Measurements from ENCODE around the gene FNDC4.

Gene FNDC4

GRCh38 chr2:27489118-27489497 is 5.9 kb downstream of the FNDC4 start:
- Mint-ChIP-seq H3K4me3 (peak overlapping the region; percentile 83), H3K27ac (ENCODE audit: low read depth) (peak overlapping the region; percentile 90)

DNA sequence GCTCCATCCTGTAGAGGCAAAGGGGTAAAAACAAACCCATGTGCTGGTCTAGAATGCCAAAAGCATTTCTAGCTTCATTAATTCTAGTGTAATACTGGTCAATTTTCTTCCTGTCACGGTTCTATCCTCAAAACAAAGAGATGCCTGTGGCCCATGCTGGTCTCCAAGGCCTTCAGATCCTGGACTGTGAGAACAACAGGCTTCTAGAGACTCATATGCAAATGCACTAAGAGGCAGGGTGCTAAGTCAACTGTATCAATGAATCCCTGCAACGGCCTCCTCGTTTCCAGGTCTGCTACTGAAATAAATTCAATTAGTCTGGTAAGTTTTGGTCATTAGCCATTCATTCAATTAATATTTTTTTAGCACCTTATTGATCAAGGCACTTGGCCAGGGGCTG is 9.5 kb downstream of the FNDC4 start:
- peak overlapping the region; percentile 62 for H3K27ac Mint-ChIP-seq (ENCODE audit: low read depth)
- H3K4me3 Mint-ChIP-seq: no peak overlapping the region
- DNase-seq (ENCODE audit: low spot score in 2 of 2) (no peak), ATAC-seq (replicated peaks; ENCODE audit: extremely low read depth, poor library complexity, severe bottlenecking) (no peak)
- H3K9me3 Mint-ChIP-seq: no peaks in the 10 kb centered on the region
- H3K36me3 Mint-ChIP-seq (ENCODE audit: insufficient read depth): peaks cover 23% of the 10 kb centered on the region
- peaks cover 14% of the 10 kb centered on the region for H3K4me1 Mint-ChIP-seq
- no peaks in the 10 kb centered on the region for H3K27me3 Mint-ChIP-seq

More at GRCh38 chr2:27489118-27489497, 5.9 kb downstream of the FNDC4 start:
- H3K36me3 Mint-ChIP-seq (ENCODE audit: insufficient read depth): peaks cover 9% of the 10 kb centered on the region
- ATAC-seq (replicated peaks; ENCODE audit: extremely low read depth, poor library complexity, severe bottlenecking): peak; percentile 12
- no peak for DNase-seq (ENCODE audit: low spot score in 2 of 2)
- H3K4me1 Mint-ChIP-seq: peaks cover 14% of the 10 kb centered on the region
- no peaks in the 10 kb centered on the region for H3K9me3 Mint-ChIP-seq
- peaks cover 14% of the 10 kb centered on the region for H3K27me3 Mint-ChIP-seq

GRCh38 chr2:27471961-27472360 is 23.0 kb downstream of the FNDC4 start:
- H3K27ac Mint-ChIP-seq (ENCODE audit: low read depth): no peak overlapping the region
- H3K36me3 Mint-ChIP-seq (ENCODE audit: insufficient read depth): peaks cover 14% of the 10 kb centered on the region
- ATAC-seq (replicated peaks; ENCODE audit: extremely low read depth, poor library complexity, severe bottlenecking) (no peak), DNase-seq (ENCODE audit: low spot score in 2 of 2) (no peak)
- no peak overlapping the region for H3K4me3 Mint-ChIP-seq
- H3K9me3 Mint-ChIP-seq: no peaks in the 10 kb centered on the region
- no peaks in the 10 kb centered on the region for H3K4me1 Mint-ChIP-seq
- no peaks in the 10 kb centered on the region for H3K27me3 Mint-ChIP-seq

DNA sequence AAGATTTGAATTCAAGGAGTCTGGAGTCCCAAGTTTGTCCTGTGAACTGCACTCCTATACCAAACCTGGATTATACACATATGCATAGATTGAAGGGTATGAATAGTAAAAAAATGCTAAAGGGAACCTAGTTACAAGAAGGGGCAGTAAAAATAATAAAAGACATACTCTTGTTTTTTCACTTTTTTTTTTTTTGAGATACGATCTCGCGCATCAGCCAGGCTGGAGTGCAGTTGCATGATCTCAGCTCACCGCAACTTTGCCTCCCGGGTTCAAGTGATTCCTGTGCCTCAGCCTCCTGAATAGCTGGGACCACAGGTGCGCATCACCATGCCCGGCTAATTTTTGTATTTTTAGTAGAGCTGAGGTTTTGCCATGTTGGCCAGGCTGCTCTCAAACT is 30.6 kb downstream of the FNDC4 start:
- Mint-ChIP-seq H3K4me1 (no peaks in the 10 kb centered on the region), H3K27me3 (no peaks in the 10 kb centered on the region), H3K27ac (ENCODE audit: low read depth) (no peak overlapping the region), H3K36me3 (ENCODE audit: insufficient read depth) (peaks cover 3% of the 10 kb centered on the region), H3K9me3 (no peaks in the 10 kb centered on the region), H3K4me3 (no peak overlapping the region)
- no peak for ATAC-seq (replicated peaks; ENCODE audit: extremely low read depth, poor library complexity, severe bottlenecking)
- no peak for DNase-seq (ENCODE audit: low spot score in 2 of 2)

- no peaks in the 10 kb centered on the region for H3K9me3 Mint-ChIP-seq
- peaks cover 8% of the 10 kb centered on the region for H3K36me3 Mint-ChIP-seq (ENCODE audit: insufficient read depth)
- no peaks in the 10 kb centered on the region for H3K27me3 Mint-ChIP-seq
- no peak overlapping the region for H3K27ac Mint-ChIP-seq (ENCODE audit: low read depth)
- ATAC-seq (replicated peaks; ENCODE audit: extremely low read depth, poor library complexity, severe bottlenecking): no peak
- H3K4me1 Mint-ChIP-seq: no peaks in the 10 kb centered on the region
- no peak for DNase-seq (ENCODE audit: low spot score in 2 of 2)
- no peak overlapping the region for H3K4me3 Mint-ChIP-seq
Measured at GRCh38 chr2:27461118-27461517, 33.9 kb downstream of the FNDC4 start.

- Mint-ChIP-seq H3K4me1 (no peaks in the 10 kb centered on the region), H3K27me3 (no peaks in the 10 kb centered on the region), H3K27ac (ENCODE audit: low read depth) (no peak overlapping the region), H3K36me3 (ENCODE audit: insufficient read depth) (peaks cover 9% of the 10 kb centered on the region), H3K4me3 (no peak overlapping the region), H3K9me3 (no peaks in the 10 kb centered on the region)
- DNase-seq (ENCODE audit: low spot score in 2 of 2): no peak
- ATAC-seq (replicated peaks; ENCODE audit: extremely low read depth, poor library complexity, severe bottlenecking): no peak
Measured at GRCh38 chr2:27453968-27454367, 41.0 kb downstream of the FNDC4 start.

- DNase-seq (ENCODE audit: low spot score in 2 of 2) (no peak), ATAC-seq (replicated peaks; ENCODE audit: extremely low read depth, poor library complexity, severe bottlenecking) (no peak)
- H3K9me3 Mint-ChIP-seq: no peaks in the 10 kb centered on the region
- peaks cover 9% of the 10 kb centered on the region for H3K36me3 Mint-ChIP-seq (ENCODE audit: insufficient read depth)
- H3K4me3 Mint-ChIP-seq: no peak overlapping the region
- H3K27me3 Mint-ChIP-seq: no peaks in the 10 kb centered on the region
- no peaks in the 10 kb centered on the region for H3K4me1 Mint-ChIP-seq
- H3K27ac Mint-ChIP-seq (ENCODE audit: low read depth): no peak overlapping the region
Measured at GRCh38 chr2:27451095-27451494, 43.9 kb downstream of the FNDC4 start.

- no peaks in the 10 kb centered on the region for H3K27me3 Mint-ChIP-seq
- no peaks in the 10 kb centered on the region for H3K9me3 Mint-ChIP-seq
- no peak overlapping the region for H3K4me3 Mint-ChIP-seq
- no peaks in the 10 kb centered on the region for H3K4me1 Mint-ChIP-seq
- no peak for ATAC-seq (replicated peaks; ENCODE audit: extremely low read depth, poor library complexity, severe bottlenecking)
- H3K27ac Mint-ChIP-seq (ENCODE audit: low read depth): peak overlapping the region; percentile 67
- H3K36me3 Mint-ChIP-seq (ENCODE audit: insufficient read depth): peaks cover 9% of the 10 kb centered on the region
- no peak for DNase-seq (ENCODE audit: low spot score in 2 of 2)
Measured at GRCh38 chr2:27448381-27448780, 46.6 kb downstream of the FNDC4 start.

DNA sequence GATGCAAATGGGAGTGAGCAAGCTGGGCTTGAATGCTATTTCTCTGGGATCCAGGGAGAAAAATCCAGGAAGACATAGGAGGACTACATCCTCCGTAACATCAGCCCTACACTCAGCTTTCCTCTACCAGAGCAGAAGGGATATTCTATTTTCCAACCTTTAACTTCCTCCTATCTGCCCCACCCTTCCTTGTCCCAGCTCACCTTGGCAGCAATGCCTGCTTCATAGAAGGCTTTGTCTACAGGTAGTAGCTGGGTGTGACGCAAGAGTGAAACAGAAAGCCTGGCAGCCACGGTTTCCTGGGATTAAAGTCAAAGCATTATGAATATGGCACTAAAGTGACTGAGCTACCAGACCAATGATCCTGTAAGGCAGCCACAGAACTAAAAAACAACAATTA is 48.9 kb downstream of the FNDC4 start:
- no peak overlapping the region for H3K27ac Mint-ChIP-seq (ENCODE audit: low read depth)
- H3K9me3 Mint-ChIP-seq: no peaks in the 10 kb centered on the region
- DNase-seq (ENCODE audit: low spot score in 2 of 2) (no peak), ATAC-seq (replicated peaks; ENCODE audit: extremely low read depth, poor library complexity, severe bottlenecking) (no peak)
- H3K36me3 Mint-ChIP-seq (ENCODE audit: insufficient read depth): peaks cover 19% of the 10 kb centered on the region
- H3K4me1 Mint-ChIP-seq: no peaks in the 10 kb centered on the region
- no peaks in the 10 kb centered on the region for H3K27me3 Mint-ChIP-seq
- no peak overlapping the region for H3K4me3 Mint-ChIP-seq

DNA sequence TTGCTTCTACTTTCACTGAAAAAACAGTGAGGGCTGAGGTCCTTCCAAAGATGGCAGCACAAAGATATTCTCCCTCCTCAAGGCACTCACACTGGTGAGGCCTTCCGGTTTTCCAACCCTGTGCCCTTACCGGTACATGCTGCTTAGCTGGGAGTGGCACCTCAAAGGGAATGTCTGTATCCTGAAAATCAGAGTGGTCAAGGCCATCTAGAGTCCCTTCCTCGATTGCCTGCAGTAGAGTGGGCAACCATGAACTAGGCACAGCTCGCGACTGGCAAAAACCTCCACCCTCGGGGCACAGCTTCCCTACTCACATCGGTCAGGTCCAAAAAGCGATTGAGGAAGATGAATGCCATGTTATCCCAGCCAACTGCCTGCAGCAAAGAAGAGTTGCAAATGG is 49.4 kb downstream of the FNDC4 start:
- Mint-ChIP-seq H3K4me1 (no peaks in the 10 kb centered on the region), H3K36me3 (ENCODE audit: insufficient read depth) (peaks cover 23% of the 10 kb centered on the region), H3K9me3 (no peaks in the 10 kb centered on the region), H3K4me3 (no peak overlapping the region), H3K27me3 (no peaks in the 10 kb centered on the region), H3K27ac (ENCODE audit: low read depth) (no peak overlapping the region)
- ATAC-seq (replicated peaks; ENCODE audit: extremely low read depth, poor library complexity, severe bottlenecking) (no peak), DNase-seq (ENCODE audit: low spot score in 2 of 2) (no peak)

GRCh38 chr2:27445155-27445554 is 49.8 kb downstream of the FNDC4 start:
- H3K27me3 Mint-ChIP-seq: no peaks in the 10 kb centered on the region
- H3K4me1 Mint-ChIP-seq: no peaks in the 10 kb centered on the region
- no peak overlapping the region for H3K27ac Mint-ChIP-seq (ENCODE audit: low read depth)
- ATAC-seq (replicated peaks; ENCODE audit: extremely low read depth, poor library complexity, severe bottlenecking): no peak
- no peak overlapping the region for H3K4me3 Mint-ChIP-seq
- no peaks in the 10 kb centered on the region for H3K9me3 Mint-ChIP-seq
- peaks cover 28% of the 10 kb centered on the region for H3K36me3 Mint-ChIP-seq (ENCODE audit: insufficient read depth)
- no peak for DNase-seq (ENCODE audit: low spot score in 2 of 2)

DNA sequence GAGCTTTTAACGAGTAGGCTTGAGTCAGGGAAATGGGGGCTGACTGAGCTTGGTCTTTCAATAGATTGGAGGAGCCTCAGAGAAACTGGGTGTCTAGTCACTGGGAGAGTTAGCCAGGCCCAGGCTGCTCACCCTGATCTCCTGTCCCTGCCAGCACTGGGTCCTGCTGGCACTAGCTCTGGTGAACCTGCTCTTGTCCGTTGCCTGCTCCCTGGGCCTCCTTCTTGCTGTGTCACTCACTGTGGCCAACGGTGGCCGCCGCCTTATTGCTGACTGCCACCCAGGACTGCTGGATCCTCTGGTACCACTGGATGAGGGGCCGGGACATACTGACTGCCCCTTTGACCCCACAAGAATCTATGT is 52.1 kb downstream of the FNDC4 start:
- Mint-ChIP-seq H3K4me3 (no peak overlapping the region), H3K27me3 (no peaks in the 10 kb centered on the region), H3K9me3 (no peaks in the 10 kb centered on the region), H3K4me1 (no peaks in the 10 kb centered on the region), H3K36me3 (ENCODE audit: insufficient read depth) (peaks cover 47% of the 10 kb centered on the region), H3K27ac (ENCODE audit: low read depth) (peak overlapping the region; percentile 76)
- ATAC-seq (replicated peaks; ENCODE audit: extremely low read depth, poor library complexity, severe bottlenecking) (no peak), DNase-seq (ENCODE audit: low spot score in 2 of 2) (no peak)

- no peak for DNase-seq (ENCODE audit: low spot score in 2 of 2)
Measured at GRCh38 chr2:27441958-27442919, 52.8 kb downstream of the FNDC4 start, which contains the start of gene KRTCAP3. Gene KRTCAP3 (plus strand): TSS chr2:27442381. CDS start chr2:27442413, 32 bp downstream.

More at GRCh38 chr2:27441958-27442919, 52.8 kb downstream of the FNDC4 start, which contains the start of gene KRTCAP3:
- no peaks in the 10 kb centered on the region for H3K4me1 Mint-ChIP-seq
- no peak for ATAC-seq (replicated peaks; ENCODE audit: extremely low read depth, poor library complexity, severe bottlenecking)
- H3K9me3 Mint-ChIP-seq: no peaks in the 10 kb centered on the region
- no peak within 1 kb of the TSS for H3K4me3 Mint-ChIP-seq
- no peaks in the 10 kb centered on the region for H3K27me3 Mint-ChIP-seq
- peak within 1 kb of the TSS; percentile 76 for H3K27ac Mint-ChIP-seq (ENCODE audit: low read depth)
- peaks cover 52% of the 10 kb centered on the region for H3K36me3 Mint-ChIP-seq (ENCODE audit: insufficient read depth)

All from central memory CD8-positive, alpha-beta T cell (primary cell).